OCI-LY7 (cell line): Measurements from ENCODE around the gene ZCCHC2. TPM values are rescaled to one million over a fixed set of nuclear protein-coding genes. Genes with fewer than 3 reads are reported as not detected.

Experiments
- BruUV-seq: library from RNA; stranded (reverse); fragments of 400-500 nt; replicated peaks from 2 replicates; lab custom pipeline; 2021; lab: Mats Ljungman, UMichigan
- CTCF ChIA-PET: fragments of 300-600 bp; sonication (Branson Sonifier 250); formaldehyde crosslinking; loops from one replicate; lab custom pipeline; 2022; ENCODE audit warnings: antibody characterized with exemption; ENCODE audit not compliant: unreplicated experiment; lab: Charles Lee
- POLR2A ChIA-PET: fragments of 300-600 bp; sonication (Branson Sonifier 250); formaldehyde crosslinking; loops from one replicate; lab custom pipeline; 2022; ENCODE audit warnings: antibody characterized with exemption; lab: Charles Lee
- DNase-seq: peaks from one replicate; pipeline ENCODE4 v3.0.0-alpha.2; 2015; ENCODE audit warnings: low spot score
- H2AFZ ChIP-seq: fragments of 200-600 bp; sonication (generic), shearing (Covaris generic); 2 replicates; pipeline ENCODE4 v1.6.1; 2014; ENCODE audit warnings: mild to moderate bottlenecking, antibody characterized with exemption, low read length, moderate library complexity
- H3K27ac ChIP-seq: fragments of 200-600 bp; sonication (generic); 2 replicates; pipeline ENCODE4 v1.5.1; 2014; ENCODE audit warnings: mixed run types, low read depth, mild to moderate bottlenecking, moderate library complexity, low read length, inconsistent platforms; ENCODE audit not compliant: poor library complexity, severe bottlenecking
- H3K36me3 ChIP-seq: fragments of 200-600 bp; sonication (generic); 2 replicates; pipeline ENCODE4 v1.6.1; 2014; ENCODE audit warnings: mild to moderate bottlenecking, antibody characterized with exemption, low read length, moderate library complexity, mixed read lengths; ENCODE audit not compliant: insufficient read depth
- H3K4me1 ChIP-seq: fragments of 200-600 bp; sonication (generic); 2 replicates; pipeline ENCODE4 v1.5.1; 2014; ENCODE audit warnings: mild to moderate bottlenecking, low read length; ENCODE audit not compliant: insufficient read depth, poor library complexity, severe bottlenecking
- H3K4me2 ChIP-seq: fragments of 200-600 bp; sonication (generic); 2 replicates; pipeline ENCODE4 v1.6.1; 2014; ENCODE audit warnings: mild to moderate bottlenecking, low read length
- H3K4me3 ChIP-seq: fragments of 200-600 bp; sonication (generic); 2 replicates; pipeline ENCODE4 v1.5.1; 2014; ENCODE audit warnings: mild to moderate bottlenecking, low read depth, low read length; ENCODE audit not compliant: poor library complexity, severe bottlenecking
- H3K79me2 ChIP-seq: fragments of 200-600 bp; sonication (generic); 2 replicates; pipeline ENCODE4 v1.6.1; 2016; ENCODE audit warnings: low read depth, mild to moderate bottlenecking, low read length, moderate library complexity, mixed read lengths; ENCODE audit not compliant: insufficient read depth
- H3K9me2 ChIP-seq: fragments of 200-600 bp; sonication (generic); 2 replicates; pipeline ENCODE4 v1.6.1; 2016; ENCODE audit warnings: mild to moderate bottlenecking, low read length, mixed read lengths; ENCODE audit not compliant: insufficient read depth
- H3K9me3 ChIP-seq: fragments of 200-600 bp; sonication (generic); 2 replicates; pipeline ENCODE4 v1.6.1; 2014; ENCODE audit warnings: mild to moderate bottlenecking, mixed run types, low read length, mixed read lengths
- H4K20me1 ChIP-seq: fragments of 200-600 bp; sonication (generic); 2 replicates; pipeline ENCODE4 v1.6.1; 2014; ENCODE audit warnings: mild to moderate bottlenecking, antibody characterized with exemption, low read length, moderate library complexity, mixed read lengths; ENCODE audit not compliant: insufficient read depth
- EZH2phosphoT487 ChIP-seq: fragments of 200-600 bp; sonication (generic); IDR thresholded peaks from 2 replicates; pipeline ENCODE4 v1.6.1; 2018; ENCODE audit warnings: low read depth, borderline replicate concordance, mild to moderate bottlenecking, mixed run types, antibody characterized with exemption, low read length, moderate library complexity, mixed read lengths
- intact Hi-C: fragments of 100-400 bp; cut with micrococcal nuclease; formaldehyde crosslinking; loops from one replicate; pipeline ENCODE4 v1.10.0; 2022; ENCODE audit not compliant: unreplicated experiment
- total RNA-seq, 2 experiments: library from RNA; depleted of rRNA in 1 of 2; stranded (reverse); fragments of >200 nt in 1 of 2; shearing (Covaris generic) in 1 of 2; gene quantifications; 2 replicates each; pipeline ENCODE4 v1.2.3, GENCODE V29; 2014 to 2022
- TF ChIP-seq, protein P1 (sequence below): fragments of 200-600 bp; sonication (generic); conservative IDR thresholded peaks from 2 replicates; pipeline ENCODE4 v1.5.1; 2014; ENCODE audit warnings: mild to moderate bottlenecking, antibody characterized with exemption, low read length, moderate library complexity, mixed read lengths

ZCCHC2 gene
- total RNA-seq, 2 experiments from 2014 or later: 16.9 to 17.5 TPM

GRCh38 chr18:62480927-62481326 is 41.9 kb upstream of the ZCCHC2 start:
- no peaks in the 10 kb centered on the region for H3K79me2 ChIP-seq
- no peak overlapping the region for H3K27ac ChIP-seq
- H3K9me3 ChIP-seq: no peaks in the 10 kb centered on the region
- intact Hi-C loops: no loop called here
- no peaks in the 10 kb centered on the region for H3K9me2 ChIP-seq
- H2AFZ ChIP-seq: no peak overlapping the region
- no peaks in the 10 kb centered on the region for H3K36me3 ChIP-seq
- no peak overlapping the region for H3K4me2 ChIP-seq
- H3K4me3 ChIP-seq: no peak overlapping the region
- no TSS peak for BruUV-seq
- DNase-seq: no peak
- H4K20me1 ChIP-seq: no peaks in the 10 kb centered on the region
- H3K4me1 ChIP-seq: no peaks in the 10 kb centered on the region
- no peak for TF ChIP-seq EZH2phosphoT487
- TF ChIP-seq, protein P1, sequence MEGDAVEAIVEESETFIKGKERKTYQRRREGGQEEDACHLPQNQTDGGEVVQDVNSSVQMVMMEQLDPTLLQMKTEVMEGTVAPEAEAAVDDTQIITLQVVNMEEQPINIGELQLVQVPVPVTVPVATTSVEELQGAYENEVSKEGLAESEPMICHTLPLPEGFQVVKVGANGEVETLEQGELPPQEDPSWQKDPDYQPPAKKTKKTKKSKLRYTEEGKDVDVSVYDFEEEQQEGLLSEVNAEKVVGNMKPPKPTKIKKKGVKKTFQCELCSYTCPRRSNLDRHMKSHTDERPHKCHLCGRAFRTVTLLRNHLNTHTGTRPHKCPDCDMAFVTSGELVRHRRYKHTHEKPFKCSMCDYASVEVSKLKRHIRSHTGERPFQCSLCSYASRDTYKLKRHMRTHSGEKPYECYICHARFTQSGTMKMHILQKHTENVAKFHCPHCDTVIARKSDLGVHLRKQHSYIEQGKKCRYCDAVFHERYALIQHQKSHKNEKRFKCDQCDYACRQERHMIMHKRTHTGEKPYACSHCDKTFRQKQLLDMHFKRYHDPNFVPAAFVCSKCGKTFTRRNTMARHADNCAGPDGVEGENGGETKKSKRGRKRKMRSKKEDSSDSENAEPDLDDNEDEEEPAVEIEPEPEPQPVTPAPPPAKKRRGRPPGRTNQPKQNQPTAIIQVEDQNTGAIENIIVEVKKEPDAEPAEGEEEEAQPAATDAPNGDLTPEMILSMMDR: no peak
- ChIA-PET POLR2A (interaction anchor here (0.6 kb wide), 1 partner anchor 57 kb away, joined by 3 read pairs; no protein-coding TSS in a partner anchor), CTCF (no interaction called here)

GRCh38 chr18:62484941-62485340 is 37.9 kb upstream of the ZCCHC2 start:
- H3K27ac ChIP-seq: no peak overlapping the region
- no peak overlapping the region for H3K4me3 ChIP-seq
- no peak overlapping the region for H3K4me2 ChIP-seq
- no peak for DNase-seq
- no peaks in the 10 kb centered on the region for H3K79me2 ChIP-seq
- CTCF ChIA-PET: no interaction called here
- no peaks in the 10 kb centered on the region for H3K4me1 ChIP-seq
- TF ChIP-seq, protein P1: no peak
- no peak for TF ChIP-seq EZH2phosphoT487
- intact Hi-C loops: no loop called here
- no peak overlapping the region for H2AFZ ChIP-seq
- no TSS peak for BruUV-seq
- no peaks in the 10 kb centered on the region for H3K36me3 ChIP-seq
- POLR2A ChIA-PET: interaction anchor here (0.7 kb wide), 1 partner anchor 10 kb away, joined by 3 read pairs; no protein-coding TSS in a partner anchor
- no peaks in the 10 kb centered on the region for H4K20me1 ChIP-seq
- H3K9me3 ChIP-seq: no peaks in the 10 kb centered on the region
- no peaks in the 10 kb centered on the region for H3K9me2 ChIP-seq

GRCh38 chr18:62485684-62486083 is 37.1 kb upstream of the ZCCHC2 start:
- CTCF ChIA-PET: no interaction called here

More at GRCh38 chr18:62485684-62486083, 37.1 kb upstream of the ZCCHC2 start:
- H3K4me3 ChIP-seq: no peak overlapping the region
- TF ChIP-seq, protein P1: no peak
- TF ChIP-seq EZH2phosphoT487: no peak
- BruUV-seq: no TSS peak
- no peaks in the 10 kb centered on the region for H3K79me2 ChIP-seq
- H3K9me3 ChIP-seq: no peaks in the 10 kb centered on the region
- H3K9me2 ChIP-seq: no peaks in the 10 kb centered on the region
- POLR2A ChIA-PET: no interaction called here
- H3K4me1 ChIP-seq: no peaks in the 10 kb centered on the region
- no peak overlapping the region for H3K4me2 ChIP-seq
- H4K20me1 ChIP-seq: no peaks in the 10 kb centered on the region
- no peaks in the 10 kb centered on the region for H3K36me3 ChIP-seq
- intact Hi-C loops: no loop called here
- H2AFZ ChIP-seq: no peak overlapping the region
- no peak overlapping the region for H3K27ac ChIP-seq
- no peak for DNase-seq
